Uterus (tissue), 2 donors: Measurements from ENCODE around the gene ITIH6.

Experiments used
- CTCF ChIP-seq, 4 experiments: fragments of 200-600 bp in 2 of 4; fragments of 450-650 bp in 2 of 4; sonication (generic) in 2 of 4; IDR thresholded peaks; one replicate each; pipeline ENCODE4 v1.5.1; 2016 to 2019; ENCODE audit warnings: antibody characterized with exemption in 4 of 4, mild to moderate bottlenecking in 2 of 4, moderate library complexity in 1 of 4
- POLR2A ChIP-seq, 2 donors: fragments of 450-650 bp; IDR thresholded peaks; one replicate each; pipeline ENCODE4 v1.6.1; 2016; ENCODE audit warnings: antibody characterized with exemption in 2 of 2, mild to moderate bottlenecking in 1 of 2, moderate library complexity in 1 of 2

DNA sequence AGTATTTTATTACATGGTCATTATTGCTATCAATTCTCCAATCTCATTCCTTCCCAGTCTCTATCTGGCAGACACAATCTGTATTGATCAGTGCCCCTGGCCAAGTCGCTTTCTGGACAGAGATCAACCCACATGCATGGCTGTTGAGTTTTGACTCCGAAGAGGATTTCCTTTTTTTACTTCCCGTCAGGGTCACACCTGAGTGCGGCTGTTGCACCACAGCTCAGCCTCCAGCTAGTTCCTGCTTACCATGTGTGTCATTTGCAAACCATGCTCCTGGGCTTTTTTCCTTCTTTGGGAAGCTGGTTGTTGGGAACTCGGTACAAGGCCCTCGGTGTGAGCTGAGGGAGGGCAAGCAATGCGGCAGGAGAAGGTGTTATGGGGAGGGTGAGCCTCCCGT, 21.1 kb upstream of the ITIH6 start:
- TF ChIP-seq CTCF (IDR thresholded peaks at IDR 0.05) (no peak), POLR2A (IDR thresholded peaks at IDR 0.05) (no peak)
